NCI-H2171 (cell line): Measurements from ENCODE around the gene ERC1.

Experiments used
- DNase-seq: peaks from one replicate; lab custom pipeline; 2025; lab: John Stamatoyannopoulos, UW

Gene ERC1

DNA sequence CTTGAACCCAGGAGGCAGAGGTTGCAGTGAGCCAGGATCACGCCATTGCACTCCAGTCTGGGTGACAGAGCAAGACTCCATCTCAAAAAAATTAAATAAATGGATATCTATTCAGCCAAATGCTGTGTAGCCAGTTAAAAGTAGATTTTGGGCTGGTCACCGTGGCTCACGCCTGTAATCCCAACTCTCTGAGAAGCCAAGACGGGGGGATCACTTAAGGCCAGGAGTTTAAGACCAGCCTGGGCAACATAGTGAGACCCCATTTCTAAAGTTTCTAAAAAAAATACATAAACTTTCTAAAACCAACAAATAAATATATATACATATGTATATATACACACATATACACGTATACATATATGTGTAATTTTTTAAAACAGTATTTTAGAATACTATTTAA is 414.6 kb downstream of the ERC1 start:
- no peak for DNase-seq

DNA sequence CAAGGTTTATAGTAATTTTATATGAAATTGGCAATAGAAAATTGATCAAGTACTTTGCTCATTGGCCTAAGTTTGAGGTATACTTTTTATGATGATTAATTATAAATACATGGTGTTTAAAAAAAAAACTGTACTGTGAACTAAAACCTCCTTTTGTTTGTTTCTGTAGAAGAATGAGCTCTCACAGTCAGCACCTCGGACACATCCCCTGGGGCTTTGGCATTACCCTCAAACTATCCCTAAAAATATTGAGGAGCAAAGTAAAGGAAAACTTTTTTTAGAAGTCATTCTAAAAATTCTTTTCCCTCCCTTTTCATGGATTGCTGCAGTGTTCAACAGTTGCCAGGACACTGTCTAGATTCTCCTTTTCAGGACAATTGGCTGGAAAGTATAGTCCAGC is 419.8 kb downstream of the ERC1 start:
- DNase-seq: no peak

DNA sequence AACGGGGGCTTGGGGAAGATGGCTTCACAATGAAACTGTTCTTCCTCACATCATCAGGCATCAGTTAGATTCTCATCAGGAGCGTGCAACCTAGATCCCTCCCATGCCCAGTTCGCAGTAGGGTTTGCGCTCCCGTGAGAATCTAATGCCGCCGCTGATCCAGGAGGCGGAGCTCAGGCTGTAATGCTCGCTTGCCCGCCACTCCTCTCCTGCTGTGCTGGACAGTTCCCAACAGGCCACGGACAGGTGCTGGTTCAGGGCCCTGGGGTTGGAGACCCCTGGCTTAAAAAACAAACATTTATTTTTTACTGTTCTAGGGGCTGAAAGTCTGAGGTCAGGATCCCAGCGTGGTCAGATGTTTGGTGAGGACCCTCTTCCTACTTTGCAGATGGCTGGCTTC is 422.9 kb downstream of the ERC1 start:
- no peak for DNase-seq

DNA sequence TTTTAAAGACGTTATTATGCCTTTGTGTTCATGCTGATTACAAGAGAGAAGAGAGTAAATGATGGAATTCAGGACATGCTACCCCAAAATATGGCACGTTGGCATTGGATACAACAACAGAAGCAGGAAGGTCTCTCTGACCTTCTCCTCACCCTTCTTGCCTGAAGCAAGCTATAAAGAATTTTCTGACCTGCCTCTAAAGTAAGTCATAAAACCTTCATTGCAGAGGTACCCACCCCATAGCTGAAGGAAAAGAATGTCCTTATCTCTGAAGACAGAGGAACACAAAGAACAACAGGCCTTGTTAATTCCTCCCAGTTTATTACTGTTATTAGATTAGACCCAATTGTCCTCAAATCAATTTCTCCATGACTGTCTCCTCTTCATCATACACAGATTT is 427.1 kb downstream of the ERC1 start:
- no peak for DNase-seq

DNA sequence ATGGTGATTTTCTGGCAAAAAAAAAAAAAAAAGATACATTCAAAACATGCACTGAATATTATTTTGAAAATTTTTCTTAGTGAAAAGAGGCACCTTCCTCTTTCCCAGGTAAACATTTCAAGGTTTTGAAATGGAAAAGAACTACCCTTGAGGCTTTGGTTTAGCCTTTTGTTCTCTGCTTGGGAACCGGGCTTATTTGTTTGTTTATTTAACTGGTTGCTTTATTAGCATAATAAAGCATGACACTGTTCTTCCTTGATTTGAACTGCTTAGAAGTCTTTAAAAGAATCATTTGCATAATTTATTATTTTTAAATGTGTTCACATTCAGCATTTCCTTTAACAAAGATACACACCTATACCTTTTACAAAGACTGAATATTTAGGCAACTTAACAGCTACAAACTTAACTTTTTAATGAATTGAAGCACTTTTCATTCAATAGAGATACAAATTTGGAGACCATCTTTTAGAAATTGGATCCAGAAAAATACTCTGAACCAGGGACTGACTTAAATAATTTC is 428.9 kb downstream of the ERC1 start:
- no peak for DNase-seq

DNA sequence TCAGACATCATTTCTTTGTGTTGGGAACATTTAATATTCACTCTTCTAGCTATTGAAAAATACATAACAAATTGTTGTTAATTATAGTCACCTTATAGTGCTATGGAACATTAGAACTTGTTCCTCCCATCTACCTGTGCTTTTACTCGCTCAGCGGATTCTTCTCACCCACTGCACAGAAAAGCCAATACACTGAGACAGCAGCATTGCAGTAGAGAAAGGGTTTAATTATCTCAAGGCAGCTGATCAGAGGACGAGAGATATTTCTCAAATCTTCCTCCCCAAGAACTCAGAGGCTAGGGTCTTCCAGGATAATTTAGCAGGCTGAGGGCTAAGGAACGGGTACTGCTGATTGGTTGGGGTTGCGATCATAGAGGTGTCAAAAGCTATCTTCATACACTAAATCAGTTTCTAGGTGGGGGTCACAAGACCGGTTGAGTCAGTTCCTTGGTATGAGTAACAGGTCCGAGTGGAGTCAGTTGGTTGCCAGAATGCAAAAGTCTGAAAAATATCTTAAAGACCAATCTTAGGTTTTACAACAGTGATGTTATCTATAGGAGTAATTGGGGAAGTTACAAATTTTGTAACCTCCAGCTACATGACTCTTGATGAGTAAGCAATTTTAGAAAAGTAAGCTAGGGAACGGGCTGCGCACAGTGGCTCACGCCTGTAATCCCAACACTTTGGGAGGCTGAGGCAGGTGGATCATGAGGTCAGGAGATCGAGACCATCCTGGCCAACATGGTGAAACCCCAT is 430.2 kb downstream of the ERC1 start:
- DNase-seq: no peak

DNA sequence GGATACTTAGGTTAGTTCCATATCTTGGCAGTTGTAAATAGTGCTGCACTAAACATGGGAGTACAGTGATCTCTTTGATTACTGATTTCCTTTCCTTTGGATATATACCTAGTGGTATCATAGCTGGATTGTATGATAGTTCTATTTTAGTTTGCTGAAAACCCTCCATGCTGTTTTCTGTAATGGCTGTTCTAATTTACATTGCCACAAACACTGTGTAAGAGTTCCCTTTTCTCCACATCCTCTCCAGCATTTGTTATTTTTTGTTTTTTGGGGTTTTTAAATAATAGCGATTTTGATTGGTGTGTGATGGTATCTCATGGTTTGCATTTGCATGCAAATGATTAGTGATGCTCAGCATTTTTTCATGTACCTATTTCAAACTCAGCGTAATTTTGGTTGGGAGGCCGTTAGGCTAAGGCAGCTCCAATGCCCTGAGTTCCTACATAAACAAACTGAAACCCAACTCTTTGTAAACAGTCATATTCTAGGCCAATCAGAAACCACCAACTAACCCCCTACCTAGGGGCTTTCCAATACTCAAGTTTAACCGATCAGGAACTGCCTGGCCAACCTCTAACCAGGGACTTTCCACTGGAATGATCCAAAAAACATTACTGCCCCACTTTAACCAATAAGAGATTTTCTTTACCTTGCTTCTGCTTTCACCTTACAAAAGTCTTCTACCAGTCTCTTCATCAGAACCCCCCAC is 431.7 kb downstream of the ERC1 start:
- DNase-seq: no peak

DNA sequence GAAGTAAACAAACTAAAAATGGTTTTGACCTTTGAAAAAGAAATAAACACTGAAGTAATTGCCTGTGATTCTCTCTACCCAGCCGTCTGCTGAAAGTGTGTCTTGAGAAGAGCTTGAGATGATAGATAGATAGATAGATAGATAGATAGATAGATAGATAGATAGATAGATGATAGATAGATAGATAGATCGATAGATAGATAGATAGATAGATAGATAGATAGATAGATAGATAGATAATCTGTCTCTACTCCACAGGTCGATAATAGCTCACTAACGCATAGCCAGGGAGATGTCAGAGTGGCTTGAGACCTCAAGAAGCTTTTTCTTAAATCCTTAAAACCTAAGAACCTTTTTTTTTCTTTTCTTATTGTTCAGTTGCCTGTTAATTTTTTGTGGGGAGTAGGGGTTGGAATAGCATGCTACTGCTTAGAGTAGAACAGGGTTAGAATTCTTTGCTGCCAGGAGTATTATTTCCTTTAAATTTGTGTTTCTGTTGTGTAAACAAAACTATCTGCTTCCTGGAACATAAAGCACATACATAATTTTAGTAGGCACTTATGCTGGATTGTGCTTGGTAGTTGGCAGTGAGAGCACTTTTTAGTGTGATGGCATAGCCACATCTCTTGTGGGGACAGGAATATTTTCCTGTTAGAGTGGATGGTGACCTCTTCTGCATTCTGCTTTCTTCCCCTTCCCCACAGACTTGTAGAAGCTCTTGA is 433.8 kb downstream of the ERC1 start:
- no peak for DNase-seq

DNA sequence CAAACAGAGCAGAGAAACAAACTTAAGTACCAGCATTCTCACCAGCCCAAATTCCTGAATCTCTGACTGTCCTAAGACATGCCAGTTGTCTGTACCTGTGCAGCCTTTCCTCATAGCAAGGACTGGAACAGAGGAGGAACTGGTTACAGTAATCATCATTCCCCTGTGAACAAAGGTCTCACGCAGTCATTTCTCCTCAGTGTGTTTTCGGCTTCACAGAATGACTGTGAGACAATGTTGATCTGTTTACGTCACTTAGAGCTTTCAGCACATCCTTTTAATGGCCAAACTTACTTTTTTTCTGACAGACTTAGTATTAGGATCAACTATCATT is 434.3 kb downstream of the ERC1 start:
- DNase-seq: no peak

DNA sequence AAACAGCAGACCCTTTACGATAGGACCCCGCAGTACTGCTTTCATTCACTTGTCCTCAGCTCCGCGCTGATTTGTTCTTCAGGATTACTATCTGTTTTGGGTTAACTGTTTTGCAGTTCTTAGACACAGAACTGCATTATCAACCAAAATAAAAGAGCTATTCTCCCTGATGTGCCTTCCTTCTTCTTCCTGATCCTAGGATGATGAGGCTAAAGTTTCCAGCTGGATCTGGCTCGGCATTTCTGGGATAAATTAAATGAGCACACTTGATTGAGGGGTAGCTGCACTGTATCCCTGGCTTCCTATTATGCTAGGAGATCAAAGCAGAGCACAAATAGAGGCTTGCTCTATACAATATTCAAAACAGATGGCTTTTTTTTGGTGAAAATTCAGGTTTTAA is 437.6 kb downstream of the ERC1 start:
- DNase-seq: no peak

DNA sequence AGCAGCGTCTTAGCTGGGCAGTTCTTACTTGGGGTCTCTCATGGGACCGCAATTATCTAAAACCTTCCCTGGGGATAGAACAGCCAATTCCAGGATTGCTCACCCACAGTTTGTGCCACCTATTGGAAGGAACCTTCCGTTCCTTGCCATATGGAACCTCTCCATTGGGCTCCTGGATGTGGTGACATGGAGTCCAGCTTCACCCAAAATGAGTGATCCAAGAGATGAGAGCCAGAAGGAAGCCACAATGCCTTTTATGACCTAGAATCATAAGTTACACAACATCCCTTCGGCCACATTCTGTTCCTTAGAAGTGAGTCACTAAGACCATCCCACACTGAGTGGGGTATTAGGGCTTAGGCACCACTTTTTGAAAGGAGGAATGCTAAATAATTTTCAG is 439.0 kb downstream of the ERC1 start:
- no peak for DNase-seq

DNA sequence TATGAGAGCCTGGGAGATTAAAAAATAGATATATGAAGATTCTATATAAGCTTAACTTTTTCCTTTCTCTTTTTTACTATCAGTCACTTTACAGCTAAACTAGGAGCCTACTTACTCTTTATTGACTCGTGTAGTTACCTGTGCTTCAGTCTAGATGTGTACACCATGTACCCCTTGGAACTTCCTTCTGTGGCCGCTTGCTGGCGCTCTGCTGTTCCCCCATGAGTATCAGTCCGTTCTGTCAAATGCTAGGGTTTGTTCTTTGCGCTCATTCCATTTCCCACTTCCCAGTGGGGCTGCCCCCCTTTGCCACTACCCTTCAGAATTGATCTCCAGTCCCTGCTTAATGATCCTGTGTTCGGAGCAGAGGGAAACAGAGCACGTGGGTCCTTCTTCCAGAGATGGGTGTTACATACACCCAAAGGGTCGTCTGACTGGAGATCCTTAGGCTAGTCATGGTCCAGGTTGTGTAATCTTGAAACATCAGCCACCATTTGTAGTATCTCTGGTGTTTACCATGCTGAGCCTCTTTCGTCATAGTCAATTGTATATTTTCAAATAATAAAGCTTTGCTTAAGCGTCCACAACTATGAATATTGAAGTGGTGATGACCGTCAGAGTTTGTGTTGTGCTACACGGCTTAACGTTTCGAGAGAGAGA is 443.4 kb downstream of the ERC1 start:
- DNase-seq: no peak

DNA sequence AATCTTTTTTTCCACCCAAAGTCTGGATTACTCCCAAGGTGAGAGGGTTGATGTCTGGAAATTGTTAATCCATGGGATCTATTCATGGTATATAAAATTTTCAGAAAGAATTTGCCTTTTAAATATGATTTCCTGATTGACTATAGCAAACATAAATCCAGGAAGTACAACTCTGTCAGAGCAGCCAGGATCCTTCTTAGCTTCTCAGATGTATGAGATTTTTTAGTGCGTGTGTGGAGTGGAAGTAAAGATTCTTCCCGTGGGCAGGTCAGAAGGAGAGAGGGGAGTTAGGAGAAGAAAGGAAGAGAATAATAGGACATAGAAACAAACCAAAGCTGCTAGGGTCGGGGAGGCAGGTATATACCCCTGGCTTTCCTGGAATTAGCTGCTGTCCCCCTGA is 444.0 kb downstream of the ERC1 start:
- DNase-seq: no peak

DNA sequence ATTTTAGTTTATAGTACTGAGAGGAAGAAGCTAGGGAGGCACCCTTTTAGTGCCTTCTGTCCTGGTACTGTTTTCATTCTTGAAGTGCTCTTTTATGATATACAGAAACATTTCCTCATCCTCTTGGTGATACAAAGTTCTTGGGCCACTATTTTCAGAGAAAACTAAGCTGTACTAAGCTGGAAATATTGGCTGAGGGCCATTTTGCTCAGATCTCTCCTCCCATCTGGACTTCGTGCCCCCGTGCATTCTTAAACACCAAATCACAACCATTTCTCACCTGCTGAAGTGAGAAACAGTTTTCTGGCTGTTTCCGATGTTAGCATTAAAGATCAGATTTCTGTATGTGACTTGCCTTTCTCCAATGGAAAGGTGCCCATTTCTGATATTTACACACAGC is 444.4 kb downstream of the ERC1 start:
- no peak for DNase-seq

DNA sequence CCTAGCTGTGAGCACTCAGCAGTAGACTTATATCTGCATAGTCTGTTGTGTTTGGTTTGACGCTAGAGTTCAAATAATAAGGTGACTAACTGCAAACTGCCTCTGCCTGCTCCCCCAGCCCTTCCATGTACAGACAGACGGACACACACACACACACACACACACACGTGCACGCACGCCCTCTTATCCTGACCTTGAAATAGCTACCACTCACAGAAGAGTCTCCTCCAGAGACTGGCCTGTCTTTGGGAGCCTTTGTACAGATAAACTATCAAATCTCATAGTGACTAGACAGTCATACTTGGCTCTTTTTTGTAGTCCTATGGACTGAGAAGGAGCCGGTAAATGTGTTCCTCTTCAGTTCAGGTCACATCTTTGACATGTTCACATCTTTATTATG is 445.0 kb downstream of the ERC1 start:
- DNase-seq: no peak

DNA sequence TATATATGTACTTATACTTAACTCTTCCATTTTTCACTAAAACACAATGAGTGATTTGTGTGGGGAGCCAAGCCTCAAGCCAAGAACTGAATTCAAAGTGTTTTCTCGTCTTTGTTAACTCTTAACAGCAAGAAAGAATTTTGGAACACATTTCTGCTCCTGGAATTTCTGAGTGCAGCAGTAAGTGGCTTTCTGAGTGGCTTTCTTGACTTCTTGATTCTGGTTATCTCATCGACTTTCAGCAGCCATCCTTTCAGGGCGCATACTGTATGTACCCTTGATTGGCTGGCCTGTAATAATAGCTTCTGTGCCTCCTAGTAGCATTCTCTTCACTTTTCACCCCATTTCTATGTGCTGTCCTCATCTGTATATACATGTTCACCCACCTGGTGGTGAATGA is 446.0 kb downstream of the ERC1 start:
- no peak for DNase-seq

DNA sequence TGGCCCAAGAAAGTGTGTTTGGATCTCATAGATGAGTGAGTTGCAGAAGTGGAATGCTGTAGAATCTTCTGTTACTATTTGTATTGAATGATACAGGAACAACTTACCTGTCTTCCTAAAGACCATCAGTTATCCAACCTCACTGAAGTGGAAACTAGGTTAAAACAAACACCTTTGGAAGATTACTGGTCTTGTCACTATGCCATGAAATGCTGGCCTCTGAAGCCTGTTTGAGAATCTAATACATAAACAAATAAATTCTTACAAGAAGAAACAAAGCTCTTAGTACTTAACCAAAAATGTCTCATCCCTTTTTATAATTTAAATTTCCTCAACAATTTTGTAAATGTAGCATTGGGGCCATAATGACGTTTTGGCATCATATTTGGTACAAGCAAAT is 448.2 kb downstream of the ERC1 start:
- DNase-seq: no peak

DNA sequence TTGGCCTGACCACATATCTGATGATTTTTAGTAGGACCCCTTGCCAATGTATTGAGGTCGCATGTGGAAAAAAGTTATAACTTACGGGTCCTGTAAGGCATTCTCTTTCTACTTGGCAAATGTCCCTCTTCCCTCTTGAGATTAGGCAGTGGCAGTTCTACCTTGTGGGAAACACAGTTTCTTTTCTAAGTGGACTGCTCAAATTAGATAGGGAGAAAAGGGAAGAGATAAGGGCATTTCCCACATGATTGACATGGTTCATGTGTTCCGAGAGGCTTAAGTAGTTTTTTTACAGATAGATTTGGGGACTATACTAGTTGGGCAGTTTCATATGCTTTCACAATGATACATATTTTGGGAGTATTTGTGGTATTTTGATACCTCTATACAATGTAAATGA is 448.7 kb downstream of the ERC1 start:
- DNase-seq: no peak

DNA sequence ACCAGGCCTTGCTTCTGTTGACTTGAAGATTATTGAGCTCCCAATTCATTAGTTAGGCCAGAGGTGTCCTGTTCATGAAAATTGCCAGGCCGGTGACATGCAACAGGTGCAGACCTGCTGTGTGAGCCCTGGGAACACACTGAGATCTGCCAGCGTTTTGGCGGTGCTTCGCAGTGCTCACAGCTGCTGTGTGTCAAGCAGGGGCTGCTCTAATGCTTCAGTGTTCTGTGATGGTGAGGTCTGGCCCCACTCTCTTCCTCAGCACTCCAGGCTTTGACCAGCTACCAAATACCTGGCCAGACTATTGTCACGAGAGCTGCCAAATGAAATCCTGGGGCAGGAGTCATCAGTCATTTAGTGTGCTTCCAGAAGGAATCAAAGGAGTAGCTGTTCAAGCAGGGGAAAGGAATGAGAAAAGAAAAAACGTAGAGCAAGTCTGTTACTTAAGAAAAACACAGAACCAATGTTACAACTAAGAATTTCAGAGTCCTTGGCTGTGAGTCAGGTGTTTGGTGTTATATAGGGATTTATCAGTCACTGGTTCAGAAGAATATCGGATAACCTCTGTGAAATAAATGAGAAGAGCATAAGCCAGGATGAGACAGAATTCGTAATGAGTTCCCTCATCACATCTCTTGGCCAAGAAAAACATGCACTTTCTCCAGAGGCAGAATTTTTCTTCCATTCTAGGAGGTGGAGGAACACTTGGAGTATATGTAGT is 452.6 kb downstream of the ERC1 start:
- no peak for DNase-seq

DNA sequence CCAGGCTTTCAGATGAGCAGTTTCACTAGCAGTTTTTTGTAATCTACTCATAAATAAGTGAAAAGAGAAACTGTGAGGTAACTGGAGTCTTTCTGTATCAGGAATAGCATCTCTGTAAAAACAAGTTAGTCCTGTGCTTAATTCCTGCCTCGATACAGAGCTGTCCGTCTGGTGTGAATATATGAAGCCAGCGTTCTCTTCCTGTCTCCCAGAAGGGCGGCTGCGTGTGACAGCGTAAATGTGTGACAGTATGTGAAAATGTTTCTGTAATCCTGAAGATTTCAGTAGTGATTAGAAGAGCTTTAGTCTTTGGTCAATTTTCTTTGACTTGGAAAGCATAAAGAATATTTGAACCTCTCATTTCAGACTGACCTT is 453.1 kb downstream of the ERC1 start:
- no peak for DNase-seq

DNA sequence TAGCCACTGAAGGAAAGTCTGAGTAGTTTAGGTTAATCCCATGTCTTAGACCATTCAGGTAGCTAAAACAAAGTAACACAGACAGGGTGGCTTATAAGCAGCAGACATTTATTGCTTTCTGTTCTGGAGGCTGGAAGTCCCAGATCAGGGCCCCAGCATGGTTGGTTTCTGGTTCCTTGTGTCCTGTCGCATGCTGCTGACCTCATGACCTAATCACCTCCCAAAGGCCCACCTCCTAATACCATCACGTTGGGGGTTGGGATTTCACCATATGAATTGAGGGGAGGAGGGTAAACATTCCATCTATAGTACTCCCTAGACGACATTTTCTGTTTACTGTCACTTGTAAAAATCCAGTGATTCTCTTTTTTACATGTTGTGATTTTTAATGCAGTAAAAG is 454.8 kb downstream of the ERC1 start:
- DNase-seq: no peak

DNA sequence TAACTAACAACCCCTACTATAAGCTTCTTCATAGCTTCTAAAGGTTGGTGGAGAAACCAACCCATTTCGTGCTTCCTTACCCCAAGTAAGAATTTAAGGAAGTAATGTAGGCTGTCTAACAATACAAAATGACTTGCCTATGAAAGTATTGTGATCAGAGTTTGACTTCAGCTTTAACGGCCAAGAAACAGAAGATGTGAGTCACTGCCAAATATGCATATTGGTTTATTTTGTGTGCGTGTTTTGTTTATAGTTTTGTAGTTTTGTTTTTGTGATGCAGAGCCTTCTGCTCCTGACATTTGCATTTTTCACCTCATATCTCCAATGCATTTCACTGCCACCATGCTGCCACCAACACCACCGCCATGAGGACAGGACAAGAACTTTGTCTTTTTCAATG is 457.3 kb downstream of the ERC1 start:
- no peak for DNase-seq
